ENCODE data around the gene H2BK1. TPM values are rescaled to one million over a fixed set of nuclear protein-coding genes. Genes with fewer than 3 reads are reported as not detected.

H2BK1 gene
- total and polyA plus RNA-seq, 7 donors, result 0.83 TPM; not detected in 6

- TF ChIP-seq, protein P1, sequence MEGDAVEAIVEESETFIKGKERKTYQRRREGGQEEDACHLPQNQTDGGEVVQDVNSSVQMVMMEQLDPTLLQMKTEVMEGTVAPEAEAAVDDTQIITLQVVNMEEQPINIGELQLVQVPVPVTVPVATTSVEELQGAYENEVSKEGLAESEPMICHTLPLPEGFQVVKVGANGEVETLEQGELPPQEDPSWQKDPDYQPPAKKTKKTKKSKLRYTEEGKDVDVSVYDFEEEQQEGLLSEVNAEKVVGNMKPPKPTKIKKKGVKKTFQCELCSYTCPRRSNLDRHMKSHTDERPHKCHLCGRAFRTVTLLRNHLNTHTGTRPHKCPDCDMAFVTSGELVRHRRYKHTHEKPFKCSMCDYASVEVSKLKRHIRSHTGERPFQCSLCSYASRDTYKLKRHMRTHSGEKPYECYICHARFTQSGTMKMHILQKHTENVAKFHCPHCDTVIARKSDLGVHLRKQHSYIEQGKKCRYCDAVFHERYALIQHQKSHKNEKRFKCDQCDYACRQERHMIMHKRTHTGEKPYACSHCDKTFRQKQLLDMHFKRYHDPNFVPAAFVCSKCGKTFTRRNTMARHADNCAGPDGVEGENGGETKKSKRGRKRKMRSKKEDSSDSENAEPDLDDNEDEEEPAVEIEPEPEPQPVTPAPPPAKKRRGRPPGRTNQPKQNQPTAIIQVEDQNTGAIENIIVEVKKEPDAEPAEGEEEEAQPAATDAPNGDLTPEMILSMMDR (IDR thresholded peaks at IDR 0.05), result no peak
- Histone ChIP-seq H3K36me3 (ENCODE audit: insufficient read depth in 1 of 2, low read depth in 1 of 2) (peaks cover 0 to 26% of the 10 kb centered on the region in 2 donors), H3K4me1 (peaks cover 32% of the 10 kb centered on the region), H3K27me3 (ENCODE audit: insufficient read depth in 3 of 3, low read length in 2 of 3) (no peaks in the 10 kb centered on the region), H3K4me3 (no peak overlapping the region), H3K9me3 (no peaks in the 10 kb centered on the region), H3K27ac (no peak overlapping the region)
- intact Hi-C loops (cut with DNase I), result no loop called here
- 41 to 65% (median 45%) methylated on average over 20 to 22 of the region's 22 CpGs for WGBS, 3 donors
- DNase-seq (peak in 1 of 2 donors; percentile 50), ATAC-seq (peak in 1 of 4 donors; percentile 18)
Observed at GRCh38 chr7:151181011-151181431, 29.3 kb downstream of the H2BK1 start.

- Histone ChIP-seq H3K27me3 (ENCODE audit: insufficient read depth in 3 of 3, low read length in 2 of 3) (no peaks in the 10 kb centered on the region), H3K4me3 (no peak overlapping the region), H3K36me3 (ENCODE audit: insufficient read depth in 1 of 2, low read depth in 1 of 2) (peaks cover 0 to 32% of the 10 kb centered on the region in 2 donors), H3K27ac (no peak overlapping the region), H3K9me3 (no peaks in the 10 kb centered on the region), H3K4me1 (peaks cover 31% of the 10 kb centered on the region)
- TF ChIP-seq, protein P1 (IDR thresholded peaks at IDR 0.05), result no peak
- no peak for ATAC-seq
- intact Hi-C loops (cut with DNase I), result no loop called here
- peak in 1 of 2 donors; percentile 20 for DNase-seq
- 78 to 80% (median 79%) methylated on average over 4 of the region's 4 CpGs for WGBS, 3 donors
Observed at GRCh38 chr7:151179946-151180345, 30.3 kb downstream of the H2BK1 start.

DNA sequence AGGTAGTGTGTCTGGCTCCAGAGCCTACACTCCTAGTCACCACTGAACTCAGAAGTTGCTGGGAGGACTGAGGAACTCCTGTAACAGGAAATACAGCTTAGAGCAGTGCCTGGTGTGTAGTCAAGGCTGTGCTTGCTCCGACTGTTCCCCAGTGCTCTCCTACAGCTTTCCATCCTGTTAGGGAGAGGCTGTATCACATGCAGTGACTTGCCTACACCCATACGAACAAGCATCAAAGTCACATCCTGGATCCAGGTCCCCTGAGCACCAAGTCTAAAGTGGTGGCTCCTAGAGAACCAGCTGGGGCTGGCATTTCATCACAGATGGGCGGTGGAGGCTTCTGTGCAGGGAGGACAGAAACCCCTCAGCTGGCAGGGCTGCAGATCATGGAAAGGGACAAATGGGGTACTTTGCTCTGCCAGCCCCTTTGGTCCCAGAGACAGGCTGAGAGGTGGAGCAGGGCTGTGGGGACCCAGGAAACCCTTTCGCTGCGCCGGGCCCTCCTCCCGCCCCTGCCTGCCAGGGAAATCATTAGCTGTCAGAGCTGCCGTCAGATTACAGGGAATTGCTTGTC, 30.9 kb downstream of the H2BK1 start:
- H3K27ac ChIP-seq, result no peak overlapping the region
- H3K4me3 ChIP-seq, result no peak overlapping the region
- intact Hi-C loops (cut with DNase I), result no loop called here
- WGBS, 3 donors, result 79 to 84% (median 81%) methylated on average over 8 of the region's 8 CpGs
- peaks cover 26% of the 10 kb centered on the region for H3K4me1 ChIP-seq
- H3K9me3 ChIP-seq, result no peaks in the 10 kb centered on the region
- ATAC-seq (no peak), DNase-seq (peak in 1 of 2 donors; percentile 34)
- TF ChIP-seq, protein P1 (IDR thresholded peaks at IDR 0.05), result no peak
- peaks cover 0 to 32% of the 10 kb centered on the region in 2 donors for H3K36me3 ChIP-seq (ENCODE audit: insufficient read depth in 1 of 2, low read depth in 1 of 2)
- no peaks in the 10 kb centered on the region for H3K27me3 ChIP-seq (ENCODE audit: insufficient read depth in 3 of 3, low read length in 2 of 3)

DNA sequence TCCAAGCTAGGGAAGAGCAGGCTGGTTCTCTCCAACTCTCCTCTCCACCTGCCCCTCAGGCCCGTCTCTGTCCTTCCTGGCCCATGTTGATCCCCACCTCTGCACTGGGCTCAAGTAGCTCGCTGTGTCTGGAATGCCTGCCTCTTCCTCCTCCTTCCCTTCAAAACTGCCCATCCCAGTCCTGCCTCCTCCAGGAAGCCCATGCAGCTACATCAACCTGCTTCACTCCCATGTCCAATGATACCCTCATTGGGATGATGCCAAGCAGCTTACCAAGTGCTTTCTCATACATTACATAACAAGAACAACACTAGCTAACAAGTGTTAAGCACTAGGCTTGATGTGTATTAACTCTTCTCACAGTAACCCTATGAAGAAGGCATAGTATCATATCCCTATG, 31.5 kb downstream of the H2BK1 start:
- 37 to 92% (median 47%) methylated on average over 2 of the region's 2 CpGs for WGBS, 3 donors
- no peak for ATAC-seq
- Histone ChIP-seq H3K27me3 (ENCODE audit: insufficient read depth in 3 of 3, low read length in 2 of 3) (no peaks in the 10 kb centered on the region), H3K9me3 (no peaks in the 10 kb centered on the region), H3K4me3 (no peak overlapping the region), H3K36me3 (ENCODE audit: insufficient read depth in 1 of 2, low read depth in 1 of 2) (peaks cover 0 to 26% of the 10 kb centered on the region in 2 donors), H3K27ac (no peak overlapping the region), H3K4me1 (peaks cover 26% of the 10 kb centered on the region)
- no peak for DNase-seq
- TF ChIP-seq, protein P1 (IDR thresholded peaks at IDR 0.05), result no peak
- intact Hi-C loops (cut with DNase I), result no loop called here

DNA sequence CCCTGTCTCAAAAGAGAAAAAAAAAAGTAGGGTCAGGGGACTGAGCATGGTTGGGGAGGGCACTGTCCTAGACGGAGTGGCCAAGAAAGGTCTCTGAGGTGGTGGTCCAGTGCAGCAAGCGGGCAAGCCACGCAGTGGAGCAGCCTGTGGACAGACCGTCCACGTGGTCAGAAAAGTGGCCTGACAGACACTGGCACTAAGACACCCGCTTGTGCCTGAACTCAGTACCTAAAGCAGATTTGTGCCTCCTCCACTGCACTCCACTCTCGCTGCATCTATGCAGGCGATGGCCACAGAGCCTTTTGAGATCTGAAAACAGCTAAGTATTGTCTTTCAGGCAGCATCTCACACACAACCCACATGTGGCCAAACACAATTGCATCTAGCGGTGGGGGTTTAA, 32.1 kb downstream of the H2BK1 start:
- intact Hi-C loops (cut with DNase I), result no loop called here
- WGBS, 3 donors, result 61 to 88% (median 61%) methylated on average over 9 of the region's 9 CpGs
- peak in 1 of 4 donors; percentile 17 for ATAC-seq
- TF ChIP-seq, protein P1 (IDR thresholded peaks at IDR 0.05), result no peak
- Histone ChIP-seq H3K4me3 (no peak overlapping the region), H3K27me3 (ENCODE audit: insufficient read depth in 3 of 3, low read length in 2 of 3) (no peaks in the 10 kb centered on the region), H3K36me3 (ENCODE audit: insufficient read depth in 1 of 2, low read depth in 1 of 2) (peaks cover 0 to 20% of the 10 kb centered on the region in 2 donors), H3K4me1 (peaks cover 26% of the 10 kb centered on the region), H3K27ac (peak overlapping the region; percentile 36), H3K9me3 (no peaks in the 10 kb centered on the region)
- DNase-seq, result no peak

Data from psoas muscle (tissue), 8 donors.